Measurements from ENCODE around the gene PSME3IP1.

Gene PSME3IP1

GRCh38 chr16:57144027-57144426, 41.8 kb downstream of the PSME3IP1 start:
- no peak for DNase-seq (ENCODE audit: low read depth)

- DNase-seq (ENCODE audit: low read depth) = no peak
Measured at GRCh38 chr16:57143149-57143921, 42.5 kb downstream of the PSME3IP1 start.

GRCh38 chr16:57141822-57142631, 43.8 kb downstream of the PSME3IP1 start:
- DNase-seq (ENCODE audit: low read depth) = no peak

- DNase-seq (ENCODE audit: low read depth) = no peak
Measured at GRCh38 chr16:57140931-57141668, 44.7 kb downstream of the PSME3IP1 start.

GRCh38 chr16:57138281-57138935, 47.4 kb downstream of the PSME3IP1 start:
- DNase-seq (ENCODE audit: low read depth) = no peak

GRCh38 chr16:57137566-57138273, 48.1 kb downstream of the PSME3IP1 start:
- no peak for DNase-seq (ENCODE audit: low read depth)

GRCh38 chr16:57137043-57137442, 48.8 kb downstream of the PSME3IP1 start:
- DNase-seq (ENCODE audit: low read depth) = no peak

GRCh38 chr16:57134982-57135381, 50.9 kb downstream of the PSME3IP1 start:
- DNase-seq (ENCODE audit: low read depth) = no peak

- DNase-seq (ENCODE audit: low read depth) = no peak
Measured at GRCh38 chr16:57133886-57134285, 52.0 kb downstream of the PSME3IP1 start.

GRCh38 chr16:57133031-57133430, 52.8 kb downstream of the PSME3IP1 start:
- DNase-seq (ENCODE audit: low read depth) = no peak

GRCh38 chr16:57132470-57132869, 53.4 kb downstream of the PSME3IP1 start:
- DNase-seq (ENCODE audit: low read depth) = no peak

GRCh38 chr16:57131351-57131970, 54.4 kb downstream of the PSME3IP1 start:
- DNase-seq (ENCODE audit: low read depth) = no peak

- DNase-seq (ENCODE audit: low read depth) = no peak
Measured at GRCh38 chr16:57130950-57131321, 54.9 kb downstream of the PSME3IP1 start.

GRCh38 chr16:57128771-57129389, 57.0 kb downstream of the PSME3IP1 start:
- peak; percentile 19 for DNase-seq (ENCODE audit: low read depth)

- DNase-seq (ENCODE audit: low read depth) = no peak
Measured at GRCh38 chr16:57127836-57128235, 58.0 kb downstream of the PSME3IP1 start.

- DNase-seq (ENCODE audit: low read depth) = no peak
Measured at GRCh38 chr16:57127037-57127763, 58.6 kb downstream of the PSME3IP1 start.

GRCh38 chr16:57126411-57126810, 59.4 kb downstream of the PSME3IP1 start:
- DNase-seq (ENCODE audit: low read depth) = no peak

GRCh38 chr16:57125969-57126368, 59.9 kb downstream of the PSME3IP1 start:
- DNase-seq (ENCODE audit: low read depth) = no peak

GRCh38 chr16:57125376-57125775, 60.5 kb downstream of the PSME3IP1 start:
- no peak for DNase-seq (ENCODE audit: low read depth)

Measured in activated T-helper 1 cell treated with Interleukin-2 at 50 U/mL for 16 hours (primary cell).